Endothelial cell of umbilical vein (primary cell): ENCODE measurements around the gene SPPL2C. TPM values are rescaled to one million over a fixed set of nuclear protein-coding genes. Genes with fewer than 3 reads are reported as not detected.

Experiments used
- BruUV-seq: library from RNA; stranded (reverse); fragments of 400-500 nt; replicated peaks from 2 replicates; lab custom pipeline; 2021; lab: Mats Ljungman, UMichigan
- CTCF ChIA-PET: fragments of 300-600, 350-600 bp; sonication (Branson Sonifier 250); formaldehyde crosslinking; loops from one replicate; lab custom pipeline; 2021; ENCODE audit warnings: antibody characterized with exemption, inconsistent platforms; lab: Charles Lee
- POLR2A ChIA-PET: fragments of 300-600, 350-600 bp; sonication (Branson Sonifier 250); formaldehyde crosslinking; loops from one replicate; lab custom pipeline; 2021; ENCODE audit warnings: antibody characterized with exemption, inconsistent platforms; lab: Charles Lee
- DNase-seq: peaks from one replicate; pipeline ENCODE4 v3.0.0-alpha.2; 2011; ENCODE audit warnings: low read depth, low spot score
- FAIRE-seq: peaks from 2 replicates; lab custom pipeline; 2011; peaks lifted over from hg19 to GRCh38; lab: Jason Lieb, UNC
- H2AFZ ChIP-seq: 2 replicates; pipeline ENCODE4 v1.6.0; 2012; ENCODE audit warnings: low read depth, low read length, control low read depth, inconsistent platforms
- H3K27ac ChIP-seq: 2 replicates; pipeline ENCODE4 v1.5.1; 2011; ENCODE audit warnings: low read depth, mild to moderate bottlenecking, control low read depth, low read length, moderate library complexity; ENCODE audit not compliant: insufficient read depth
- H3K27me3 ChIP-seq, 2 experiments: 2 replicates each; pipeline versions ENCODE4 v1.6.0 to v1.6.1; 2011; ENCODE audit warnings: low read length in 2 of 2, mixed read lengths in 1 of 2; ENCODE audit not compliant: control insufficient read depth in 2 of 2, insufficient read depth in 2 of 2
- H3K36me3 ChIP-seq, 2 experiments: 2 replicates in 1 of 2; 3 replicates in 1 of 2; pipeline ENCODE4 v1.5.1; 2011; ENCODE audit warnings: low read length in 2 of 2, mild to moderate bottlenecking in 1 of 2, moderate library complexity in 1 of 2; ENCODE audit not compliant: control insufficient read depth in 2 of 2, insufficient read depth in 2 of 2; ENCODE audit errors: extremely low read depth in 1 of 2
- H3K4me1 ChIP-seq: 3 replicates; pipeline ENCODE4 v1.5.1; 2011; ENCODE audit warnings: mild to moderate bottlenecking, low read length; ENCODE audit not compliant: control insufficient read depth, insufficient read depth; ENCODE audit errors: extremely low read depth
- H3K4me2 ChIP-seq: 2 replicates; pipeline ENCODE4 v1.6.1; 2011; ENCODE audit warnings: low read length, control low read depth, mixed read lengths; ENCODE audit not compliant: insufficient read depth
- H3K4me3 ChIP-seq, 3 experiments: fragments of 200-600 bp in 1 of 3; sonication (generic), shearing (Covaris generic) in 1 of 3; replicated peaks in 1 of 3; 2 replicates each; pipeline ENCODE4 v1.5.1; 2011 to 2016; ENCODE audit warnings: control low read depth in 3 of 3, low read length in 3 of 3, mild to moderate bottlenecking in 2 of 3, inconsistent platforms in 1 of 3, low read depth in 1 of 3, moderate library complexity in 1 of 3; ENCODE audit not compliant: insufficient read depth in 1 of 3
- H3K79me2 ChIP-seq: 2 replicates; pipeline ENCODE4 v1.6.0; 2012; ENCODE audit warnings: low read length, inconsistent platforms; ENCODE audit not compliant: control insufficient read depth, insufficient read depth
- H3K9ac ChIP-seq: replicated peaks from 2 replicates; pipeline ENCODE3; 2011; ENCODE audit warnings: low read length, control low read depth; ENCODE audit not compliant: insufficient read depth; ENCODE audit errors: extremely low read depth
- H3K9me1 ChIP-seq: replicated peaks from 3 replicates; pipeline ENCODE4 v1.6.0; 2011; ENCODE audit warnings: mild to moderate bottlenecking, low read length; ENCODE audit not compliant: control insufficient read depth, insufficient read depth; ENCODE audit errors: extremely low read depth
- H3K9me3 ChIP-seq: replicated peaks from 2 replicates; pipeline ENCODE4 v1.5.1; 2012; ENCODE audit warnings: low read length, inconsistent platforms; ENCODE audit not compliant: control insufficient read depth, insufficient read depth
- H4K20me1 ChIP-seq: replicated peaks from 2 replicates; pipeline ENCODE3; 2011; ENCODE audit warnings: mild to moderate bottlenecking, low read length; ENCODE audit not compliant: control insufficient read depth, insufficient read depth; ENCODE audit errors: extremely low read depth
- CTCF ChIP-seq, 2 donors: IDR thresholded peaks; 1 replicate in 1 of 2; 2 replicates in 1 of 2; pipeline ENCODE4 v1.5.1; 2011; ENCODE audit warnings: low read length in 2 of 2, mild to moderate bottlenecking in 2 of 2, moderate library complexity in 2 of 2, control low read depth in 1 of 2, inconsistent platforms in 1 of 2, low read depth in 1 of 2; ENCODE audit not compliant: insufficient read depth in 1 of 2; ENCODE audit errors: extremely low read depth in 1 of 2
- EZH2 ChIP-seq: IDR thresholded peaks from 2 replicates; pipeline ENCODE4 v1.6.1; 2012; ENCODE audit warnings: borderline replicate concordance, low read depth, mild to moderate bottlenecking, moderate library complexity, low read length, inconsistent platforms; ENCODE audit not compliant: severe bottlenecking
- FOS ChIP-seq: IDR thresholded peaks from 2 replicates; pipeline ENCODE4 v1.6.1; 2011; ENCODE audit warnings: mild to moderate bottlenecking, low read length, moderate library complexity, borderline replicate concordance; ENCODE audit not compliant: insufficient read depth
- GATA2 ChIP-seq: IDR thresholded peaks from 2 replicates; pipeline ENCODE4 v1.7.0; 2011; ENCODE audit warnings: low read depth, mild to moderate bottlenecking, moderate library complexity, mixed read lengths, low read length; ENCODE audit not compliant: insufficient read length, insufficient read depth
- JUN ChIP-seq: IDR thresholded peaks from 2 replicates; pipeline ENCODE4 v1.6.1; 2011; ENCODE audit warnings: borderline replicate concordance, low read depth; ENCODE audit not compliant: insufficient read length, insufficient read depth
- MAX ChIP-seq: IDR thresholded peaks from 2 replicates; pipeline ENCODE4 v1.6.1; 2011; ENCODE audit not compliant: insufficient read depth, insufficient read length
- MYC ChIP-seq: IDR thresholded peaks from one replicate; pipeline ENCODE4 v1.6.1; 2011; ENCODE audit warnings: mild to moderate bottlenecking, low read depth, low read length
- POLR2A ChIP-seq: IDR thresholded peaks from 2 replicates; pipeline ENCODE4 v1.6.1; 2012; ENCODE audit warnings: low read depth, mild to moderate bottlenecking, control low read depth, low read length
- POLR2AphosphoS5 ChIP-seq: IDR thresholded peaks from 2 replicates; pipeline ENCODE4 v1.6.1; 2012; ENCODE audit warnings: low read depth, mild to moderate bottlenecking, control low read depth, low read length, moderate library complexity; ENCODE audit not compliant: insufficient read depth
- dilution Hi-C: fragments of 300-500 bp; cut with MboI; formaldehyde crosslinking; loops from one replicate; pipeline ENCODE4 v1.15.0; 2019; ENCODE audit warnings: low sequenced_read_pairs; ENCODE audit not compliant: extremely low pct_ligation_motif_present
- intact Hi-C: fragments of 100-400 bp; cut with micrococcal nuclease; formaldehyde crosslinking; loops from one replicate; pipeline ENCODE4 v1.10.0; 2022
- polyA plus RNA-seq, 4 experiments: library from polyadenylated mRNA; depleted of rRNA in 3 of 4; stranded (reverse) in 3 of 4; unstranded in 1 of 4; fragments of >200 nt; gene quantifications; 2 replicates each; pipeline versions ENCODE4 v1.2.1 to v1.2.3, GENCODE V29; 2011 to 2012; ENCODE audit warnings: missing spikeins in 1 of 4
- total RNA-seq: library from RNA; stranded (reverse); gene quantifications from 2 replicates; pipeline ENCODE4 v1.2.3, GENCODE V29; 2021

SPPL2C gene
- total and polyA plus RNA-seq, 2 donors (not counting 3 experiments of a cell fraction or from before 2014, with no cell fraction given): not detected

- no peaks in the 10 kb centered on the region for H4K20me1 ChIP-seq
- no peak overlapping the region for H3K4me2 ChIP-seq
- no peaks in the 10 kb centered on the region for H3K79me2 ChIP-seq
- DNase-seq: no peak
- no peak overlapping the region for H3K9ac ChIP-seq
- dilution Hi-C loops: no loop called here
- CTCF ChIA-PET: interaction anchor here (0.9 to 1.6 kb wide), 2 partner anchors 216 to 721 kb away, joined by 3 to 9 read pairs; partner anchors contain the start of gene ACBD4
- peaks cover 0 to 4% of the 10 kb centered on the region in 2 experiments for H3K27me3 ChIP-seq
- intact Hi-C loops: no loop called here
- FAIRE-seq: no peak
- POLR2A ChIA-PET: no interaction called here
- no peak for TF ChIP-seq GATA2
- no peak for TF ChIP-seq MYC
- no peak for TF ChIP-seq MAX
- no peak for TF ChIP-seq CTCF (IDR thresholded peaks at IDR 0.05; ENCODE audit: extremely low read depth in 1 of 2, insufficient read depth in 1 of 2, low read depth in 1 of 2, low read length in 2 of 2)
- no peak for TF ChIP-seq FOS
- no peak for TF ChIP-seq JUN
- TF ChIP-seq EZH2: no peak
- TF ChIP-seq POLR2AphosphoS5: no peak
- TF ChIP-seq POLR2A: no peak
- no TSS peak for BruUV-seq
- no peaks in the 10 kb centered on the region for H3K4me1 ChIP-seq
- H3K9me3 ChIP-seq: no peaks in the 10 kb centered on the region
- no peaks in the 10 kb centered on the region for H3K36me3 ChIP-seq
- no peak overlapping the region for H3K4me3 ChIP-seq
- no peaks in the 10 kb centered on the region for H3K9me1 ChIP-seq
- H2AFZ ChIP-seq: no peak overlapping the region
- no peak overlapping the region for H3K27ac ChIP-seq
These were observed 11.1 kb downstream of the SPPL2C start for GRCh38 chr17:45855691-45856336.
